ENCODE results near the gene ENTPD6.

GRCh38 chr20:25197870-25198190 lies 2.3 kb downstream of the ENTPD6 start:
- TF ChIP-seq YY1 (IDR thresholded peaks at IDR 0.05; ENCODE audit: insufficient read depth, insufficient read length), result no peak
- no peak for TF ChIP-seq SUZ12 (IDR thresholded peaks at IDR 0.05; ENCODE audit: extremely low read depth, insufficient read depth, insufficient read length)
